Panc1 (cell line): ENCODE data around the gene CSNK1G2. TPM values are rescaled to one million over a fixed set of nuclear protein-coding genes. Genes with fewer than 3 reads are reported as not detected.

Source experiments
- ATAC-seq: fragments of 200-7000 bp; cut with Tn5 transposase; 2 replicates; pipeline ENCODE4 v1.9.1; 2020; ENCODE audit warnings: mild to moderate bottlenecking, moderate library complexity
- BruUV-seq: library from RNA; stranded (reverse); fragments of 400-500 nt; replicated peaks from 2 replicates; lab custom pipeline; 2021; lab: Mats Ljungman, UMichigan
- CTCF ChIA-PET: fragments of 300-600 bp; sonication (Branson Sonifier 250); formaldehyde crosslinking; loops from one replicate; lab custom pipeline; 2022; ENCODE audit warnings: antibody characterized with exemption; lab: Charles Lee
- POLR2A ChIA-PET: fragments of 300-600 bp; sonication (Branson Sonifier 250); formaldehyde crosslinking; loops from one replicate; lab custom pipeline; 2022; ENCODE audit warnings: antibody characterized with exemption; lab: Charles Lee
- DNase-seq: peaks from one replicate; pipeline ENCODE4 v3.0.0-alpha.2; 2010; ENCODE audit warnings: low read depth, low spot score
- H3K27ac ChIP-seq: 2 replicates; pipeline ENCODE4 v1.5.1; 2011; ENCODE audit warnings: mild to moderate bottlenecking, low read length, inconsistent platforms
- H3K27me3 ChIP-seq: fragments of 200-500 bp; sonication (Bioruptor generic); 2 replicates; pipeline ENCODE4 v1.6.0; 2014; ENCODE audit warnings: low read length, inconsistent platforms; ENCODE audit not compliant: control insufficient read depth, insufficient read depth
- H3K36me3 ChIP-seq: fragments of 200-500 bp; sonication (Bioruptor generic); 2 replicates; pipeline ENCODE4 v1.5.1; 2014; ENCODE audit warnings: inconsistent platforms, mild to moderate bottlenecking, low read length, moderate library complexity; ENCODE audit not compliant: control insufficient read depth, insufficient read depth
- H3K4me1 ChIP-seq: 2 replicates; pipeline ENCODE4 v1.5.1; 2011; ENCODE audit warnings: inconsistent platforms, mild to moderate bottlenecking, low read length, moderate library complexity; ENCODE audit not compliant: control insufficient read depth, insufficient read depth
- H3K4me3 ChIP-seq, 2 experiments: 2 replicates each; pipeline ENCODE4 v1.5.1; 2011 to 2012; ENCODE audit warnings: low read depth in 2 of 2, low read length in 2 of 2, mild to moderate bottlenecking in 2 of 2, inconsistent platforms in 1 of 2, moderate library complexity in 1 of 2
- H3K9me3 ChIP-seq: fragments of 200-500 bp; sonication (Bioruptor generic); 2 replicates; pipeline ENCODE4 v1.5.1; 2014; ENCODE audit warnings: low read depth, mild to moderate bottlenecking, inconsistent platforms, low read length, moderate library complexity; ENCODE audit not compliant: control insufficient read depth, insufficient read depth
- CTCF ChIP-seq: fragments of 450-650 bp; IDR thresholded peaks from 2 replicates; pipeline ENCODE4 v1.5.1; 2017; ENCODE audit warnings: mild to moderate bottlenecking
- POLR2AphosphoS5 ChIP-seq: IDR thresholded peaks from 2 replicates; pipeline ENCODE4 v1.6.1; 2012; ENCODE audit warnings: mild to moderate bottlenecking, low read depth, low read length, moderate library complexity
- REST ChIP-seq, 2 experiments: IDR thresholded peaks; 2 replicates each; pipeline ENCODE4 v1.6.1; 2011 to 2012; ENCODE audit warnings: low read depth in 2 of 2, control low read depth in 1 of 2, low read length in 1 of 2, mild to moderate bottlenecking in 1 of 2, moderate library complexity in 1 of 2; ENCODE audit not compliant: insufficient read depth in 1 of 2
- SIN3A ChIP-seq: IDR thresholded peaks from 2 replicates; pipeline ENCODE4 v1.6.1; 2012; ENCODE audit warnings: low read depth, mild to moderate bottlenecking, low read length, moderate library complexity, borderline replicate concordance; ENCODE audit not compliant: insufficient read depth
- TCF7L2 ChIP-seq: IDR thresholded peaks from 2 replicates; pipeline ENCODE4 v1.6.1; 2011; ENCODE audit warnings: mild to moderate bottlenecking, low read depth, low read length, inconsistent platforms
- in situ Hi-C: cut with HindIII; loops from 2 replicates; pipeline ENCODE4 v1.10.0; 2016; ENCODE audit warnings: low sequenced_read_pairs, low pct_unique_long_range_greater_than_20kb
- intact Hi-C: fragments of 100-400 bp; cut with micrococcal nuclease; formaldehyde crosslinking; loops from one replicate; pipeline ENCODE4 v1.10.0; 2022; ENCODE audit not compliant: unreplicated experiment
- total RNA-seq: library from RNA; stranded (reverse); gene quantifications from one replicate; pipeline ENCODE4 v1.2.1, GENCODE V29; 2021; ENCODE audit not compliant: unreplicated experiment

CSNK1G2 gene
- total RNA-seq, 1 experiment from 2014 or later, result 65.8 TPM

GRCh38 chr19:1980809-1981181, 39.8 kb downstream of the CSNK1G2 start:
- CTCF ChIA-PET, result no interaction called here
- Histone ChIP-seq H3K27me3 (no peaks in the 10 kb centered on the region), H3K36me3 (no peaks in the 10 kb centered on the region), H3K4me1 (no peaks in the 10 kb centered on the region), H3K27ac (no peak overlapping the region), H3K4me3 (no peak overlapping the region), H3K9me3 (no peaks in the 10 kb centered on the region)
- no TSS peak for BruUV-seq
- TF ChIP-seq POLR2AphosphoS5, result no peak
- TF ChIP-seq TCF7L2, result no peak
- no peak for TF ChIP-seq SIN3A
- TF ChIP-seq REST (IDR thresholded peaks at IDR 0.05; ENCODE audit: insufficient read depth in 1 of 2, low read depth in 2 of 2, low read length in 1 of 2), result no peak
- no peak for TF ChIP-seq CTCF
- DNase-seq (no peak), ATAC-seq (no peak)
- intact Hi-C loops, result no loop called here
- in situ Hi-C loops, result no loop called here
- POLR2A ChIA-PET, result no interaction called here

GRCh38 chr19:1981253-1981652, 40.3 kb downstream of the CSNK1G2 start:
- no TSS peak for BruUV-seq
- Histone ChIP-seq H3K9me3 (no peaks in the 10 kb centered on the region), H3K27me3 (no peaks in the 10 kb centered on the region), H3K4me3 (no peak overlapping the region), H3K36me3 (no peaks in the 10 kb centered on the region), H3K4me1 (no peaks in the 10 kb centered on the region), H3K27ac (no peak overlapping the region)
- in situ Hi-C loops (no loop called here), intact Hi-C loops (no loop called here)
- CTCF ChIA-PET, result no interaction called here
- ATAC-seq (no peak), DNase-seq (no peak)
- POLR2A ChIA-PET, result no interaction called here
- no peak for TF ChIP-seq CTCF
- no peak for TF ChIP-seq REST (IDR thresholded peaks at IDR 0.05; ENCODE audit: insufficient read depth in 1 of 2, low read depth in 2 of 2, low read length in 1 of 2)
- no peak for TF ChIP-seq TCF7L2
- TF ChIP-seq SIN3A, result no peak
- TF ChIP-seq POLR2AphosphoS5, result no peak
